ENCODE data around the gene ATAT1. TPM values are rescaled to one million over a fixed set of nuclear protein-coding genes. Genes with fewer than 3 reads are reported as not detected.
A peak's percentile ranks its signal among the peaks of the same experiment; 100 is the strongest.

ATAT1 gene
- total and polyA plus RNA-seq, 2 of the 4 experiments (the other 2 are of a cell fraction), result 5.6 to 15.5 TPM

DNA sequence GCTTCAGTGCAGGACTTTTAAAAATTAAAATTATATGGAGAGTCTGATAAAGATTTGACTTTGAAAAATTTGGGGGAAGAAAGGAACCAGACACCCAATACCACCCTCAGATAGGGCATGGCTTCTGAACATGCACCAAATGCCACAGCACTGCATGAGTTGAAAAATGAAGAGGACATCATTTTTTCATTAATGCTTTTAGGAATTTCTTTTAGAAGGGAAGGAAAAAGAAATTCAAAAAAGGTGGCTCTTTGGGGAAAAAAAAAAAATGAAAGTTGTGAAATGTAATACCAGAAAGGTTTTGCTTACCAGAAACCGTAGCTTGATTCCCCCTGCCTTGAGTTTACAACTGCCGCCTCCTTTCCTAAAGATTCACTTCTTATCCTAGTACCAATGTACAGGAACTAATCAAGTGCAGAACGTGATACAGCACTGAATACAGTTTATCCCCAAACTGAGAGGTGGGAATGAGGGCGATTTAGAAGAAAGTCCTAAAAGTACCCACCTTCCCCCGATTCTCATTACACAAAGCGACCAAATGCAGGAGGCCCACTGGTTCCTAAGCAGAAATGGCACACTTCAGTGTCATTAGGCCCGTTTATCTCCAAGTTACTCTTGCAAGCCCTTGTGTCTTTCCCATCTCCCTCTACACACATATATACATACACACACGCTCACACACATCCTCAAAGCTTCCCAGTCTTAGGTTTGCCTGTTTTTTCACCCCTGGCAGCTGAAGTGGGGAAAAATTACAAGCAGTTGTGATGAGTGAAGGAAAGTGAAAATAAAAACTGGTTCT is 12.4 kb upstream of the ATAT1 start (continued):
- TF ChIP-seq MAZ (IDR thresholded peaks at IDR 0.05; ENCODE audit: borderline replicate concordance, low read depth, low read length), result no peak
- TF ChIP-seq CEBPB (IDR thresholded peaks at IDR 0.05; ENCODE audit: low read depth, low read length), result no peak

DNA sequence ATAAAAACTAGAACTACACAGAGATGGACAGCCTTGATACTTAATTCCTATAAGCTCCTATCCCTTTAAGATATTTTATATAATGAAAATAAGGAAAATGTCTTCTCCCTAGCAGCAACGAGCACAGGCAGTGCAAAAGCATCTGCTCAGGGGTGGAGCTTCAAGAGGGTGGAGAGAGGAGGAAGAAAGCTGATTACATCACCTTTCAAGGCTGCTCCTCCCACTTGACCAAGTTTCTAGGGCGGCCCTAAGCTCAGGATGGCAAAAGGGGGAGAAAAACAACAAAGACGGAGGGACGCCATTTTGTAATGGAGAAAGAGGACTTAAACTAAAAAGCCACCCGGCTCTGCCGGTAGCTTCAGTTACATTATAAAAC is 11.8 kb upstream of the ATAT1 start:
- Histone ChIP-seq H3K4me1 (ENCODE audit: control insufficient read depth, insufficient read depth, low read length) (peaks cover 8% of the 10 kb centered on the region), H3K4me2 (ENCODE audit: low read depth, low read length) (peak overlapping the region; percentile 89), H3K18ac (ENCODE audit: low read depth, low read length) (no peak overlapping the region), H3K36me3 (ENCODE audit: control insufficient read depth, insufficient read depth, low read length) (peaks cover 19% of the 10 kb centered on the region), H4K5ac (ENCODE audit: low read depth, low read length) (no peak overlapping the region), H4K20me1 (ENCODE audit: insufficient read depth, low read length) (peaks cover 50% of the 10 kb centered on the region), H4K8ac (ENCODE audit: low read depth in 2 of 2, low read length in 2 of 2) (peak overlapping the region in 1 of 2 experiments; percentile 55; a peak in 1 of 4 replicates), H2BK120ac (ENCODE audit: low read depth, low read length) (no peak overlapping the region), H2AK5ac (ENCODE audit: low read depth, low read length) (no peak overlapping the region), H3K27ac (ENCODE audit: insufficient read depth, low read length) (peak overlapping the region; percentile 50; the same call in 1 of the 2 replicates), H3K56ac (ENCODE audit: extremely low read depth, insufficient read depth, low read length) (peak overlapping the region; percentile 69; the same call in 1 of the 2 replicates), H3K23ac (ENCODE audit: low read depth, low read length) (no peak overlapping the region; the same call in 1 of the 2 replicates), H4K91ac (ENCODE audit: insufficient read depth, low read depth, low read length) (no peak overlapping the region), H3K9ac (ENCODE audit: low read depth, low read length) (peak overlapping the region; percentile 76; the same call in 1 of the 2 replicates), H3K9me1 (ENCODE audit: insufficient read depth, low read length) (peaks cover 10% of the 10 kb centered on the region), H2BK20ac (ENCODE audit: low read depth, low read length) (no peak overlapping the region), H3K4me3 (ENCODE audit: insufficient read depth, low read depth, low read length) (peak overlapping the region; percentile 26; the same call in 1 of the 2 replicates), H3K27me3 (ENCODE audit: control insufficient read depth, insufficient read depth, low read length) (no peaks in the 10 kb centered on the region), H3K79me1 (ENCODE audit: low read depth in 1 of 2, low read length in 2 of 2) (peaks cover 36 to 66% of the 10 kb centered on the region in 2 experiments), H3K9me3 (ENCODE audit: control insufficient read depth, insufficient read depth, low read length) (no peaks in the 10 kb centered on the region), H2AFZ (replicated peaks; ENCODE audit: low read length, poor library complexity) (no peak overlapping the region), H2AK9ac (replicated peaks; ENCODE audit: low read depth, low read length, poor library complexity) (no peak overlapping the region), H2BK5ac (ENCODE audit: low read depth, low read length, poor library complexity, severe bottlenecking) (peak overlapping the region; percentile 92), H3K4ac (ENCODE audit: low read depth, low read length) (peak overlapping the region; percentile 71; the same call in 1 of the 2 replicates), H2BK15ac (ENCODE audit: low read depth, low read length) (no peak overlapping the region), H3K14ac (replicated peaks; ENCODE audit: low read depth, low read length) (peak overlapping the region; percentile 93; the same call in 1 of the 2 replicates)
- ATAC-seq (ENCODE audit: low read depth), result peak; percentile 53
- CTCF ChIA-PET, result interaction anchor here (0.7 kb wide), 1 partner anchor 472 kb away, joined by 5 read pairs; no protein-coding TSS in a partner anchor
- BruUV-seq (replicated peaks), result no TSS peak
- POLR2A ChIA-PET (ENCODE audit: unreplicated experiment), result interaction anchor here (0.5 to 1.3 kb wide), 14 partner anchors 10 to 1465 kb away, joined by 3 to 23 read pairs (median 6); no protein-coding TSS in a partner anchor
- no CpG with 5 or more reads among the region's 6 CpGs for WGBS, 2 experiments (ENCODE audit: extremely low coverage in 2 of 2, insufficient read length in 1 of 2)
- dilution Hi-C loops (cut with HindIII; ENCODE audit: low sequenced_read_pairs, unreplicated experiment) (no loop called here), in situ Hi-C loops (cut with MboI; ENCODE audit: low sequenced_read_pairs) (no loop called here), intact Hi-C loops (cut with micrococcal nuclease) (no loop called here)
- peak; percentile 98 for DNase-seq
- TF ChIP-seq CHD1 (IDR thresholded peaks at IDR 0.05; ENCODE audit: low read depth, low read length) (no peak), MAFK (IDR thresholded peaks at IDR 0.05; ENCODE audit: low read depth, low read length) (no peak), NFE2L2 (IDR thresholded peaks at IDR 0.05; ENCODE audit: low read depth, low read length) (no peak), RFX5 (IDR thresholded peaks at IDR 0.05; ENCODE audit: low read depth, low read length) (peak; percentile 55; the same call in 1 of the 2 replicates), MXI1 (IDR thresholded peaks at IDR 0.05; ENCODE audit: borderline replicate concordance, low read depth, low read length) (no peak), RCOR1 (IDR thresholded peaks at IDR 0.05; ENCODE audit: insufficient replicate concordance, low read length) (no peak), CEBPB (IDR thresholded peaks at IDR 0.05; ENCODE audit: low read depth, low read length) (peak; percentile 93), POLR2A (IDR thresholded peaks at IDR 0.05; ENCODE audit: low read depth, low read length) (no peak), BHLHE40 (IDR thresholded peaks at IDR 0.05; ENCODE audit: low read depth, low read length) (no peak), SMC3 (IDR thresholded peaks at IDR 0.05; ENCODE audit: low read depth, low read length) (no peak), RAD21 (IDR thresholded peaks at IDR 0.05; ENCODE audit: low read length) (no peak)
- TF ChIP-seq, protein P1, sequence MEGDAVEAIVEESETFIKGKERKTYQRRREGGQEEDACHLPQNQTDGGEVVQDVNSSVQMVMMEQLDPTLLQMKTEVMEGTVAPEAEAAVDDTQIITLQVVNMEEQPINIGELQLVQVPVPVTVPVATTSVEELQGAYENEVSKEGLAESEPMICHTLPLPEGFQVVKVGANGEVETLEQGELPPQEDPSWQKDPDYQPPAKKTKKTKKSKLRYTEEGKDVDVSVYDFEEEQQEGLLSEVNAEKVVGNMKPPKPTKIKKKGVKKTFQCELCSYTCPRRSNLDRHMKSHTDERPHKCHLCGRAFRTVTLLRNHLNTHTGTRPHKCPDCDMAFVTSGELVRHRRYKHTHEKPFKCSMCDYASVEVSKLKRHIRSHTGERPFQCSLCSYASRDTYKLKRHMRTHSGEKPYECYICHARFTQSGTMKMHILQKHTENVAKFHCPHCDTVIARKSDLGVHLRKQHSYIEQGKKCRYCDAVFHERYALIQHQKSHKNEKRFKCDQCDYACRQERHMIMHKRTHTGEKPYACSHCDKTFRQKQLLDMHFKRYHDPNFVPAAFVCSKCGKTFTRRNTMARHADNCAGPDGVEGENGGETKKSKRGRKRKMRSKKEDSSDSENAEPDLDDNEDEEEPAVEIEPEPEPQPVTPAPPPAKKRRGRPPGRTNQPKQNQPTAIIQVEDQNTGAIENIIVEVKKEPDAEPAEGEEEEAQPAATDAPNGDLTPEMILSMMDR (conservative IDR thresholded peaks at IDR 0.05; ENCODE audit: low read depth, low read length), result no peak
- TF ChIP-seq, protein P2, sequence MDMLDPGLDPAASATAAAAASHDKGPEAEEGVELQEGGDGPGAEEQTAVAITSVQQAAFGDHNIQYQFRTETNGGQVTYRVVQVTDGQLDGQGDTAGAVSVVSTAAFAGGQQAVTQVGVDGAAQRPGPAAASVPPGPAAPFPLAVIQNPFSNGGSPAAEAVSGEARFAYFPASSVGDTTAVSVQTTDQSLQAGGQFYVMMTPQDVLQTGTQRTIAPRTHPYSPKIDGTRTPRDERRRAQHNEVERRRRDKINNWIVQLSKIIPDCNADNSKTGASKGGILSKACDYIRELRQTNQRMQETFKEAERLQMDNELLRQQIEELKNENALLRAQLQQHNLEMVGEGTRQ (IDR thresholded peaks at IDR 0.05; ENCODE audit: low read depth, low read length), result no peak
